GM12874 (cell line): ENCODE data around the gene ORMDL2.

Experiments used
- TF ChIP-seq, protein P1 (sequence below): IDR thresholded peaks from 2 replicates; pipeline ENCODE4 v1.5.1; 2011; ENCODE audit warnings: low read depth, mild to moderate bottlenecking, control low read depth, low read length, moderate library complexity; ENCODE audit not compliant: insufficient read depth

Gene ORMDL2

GRCh38 chr12:55862286-55862685, 44.4 kb downstream of the ORMDL2 start:
- TF ChIP-seq, protein P1, sequence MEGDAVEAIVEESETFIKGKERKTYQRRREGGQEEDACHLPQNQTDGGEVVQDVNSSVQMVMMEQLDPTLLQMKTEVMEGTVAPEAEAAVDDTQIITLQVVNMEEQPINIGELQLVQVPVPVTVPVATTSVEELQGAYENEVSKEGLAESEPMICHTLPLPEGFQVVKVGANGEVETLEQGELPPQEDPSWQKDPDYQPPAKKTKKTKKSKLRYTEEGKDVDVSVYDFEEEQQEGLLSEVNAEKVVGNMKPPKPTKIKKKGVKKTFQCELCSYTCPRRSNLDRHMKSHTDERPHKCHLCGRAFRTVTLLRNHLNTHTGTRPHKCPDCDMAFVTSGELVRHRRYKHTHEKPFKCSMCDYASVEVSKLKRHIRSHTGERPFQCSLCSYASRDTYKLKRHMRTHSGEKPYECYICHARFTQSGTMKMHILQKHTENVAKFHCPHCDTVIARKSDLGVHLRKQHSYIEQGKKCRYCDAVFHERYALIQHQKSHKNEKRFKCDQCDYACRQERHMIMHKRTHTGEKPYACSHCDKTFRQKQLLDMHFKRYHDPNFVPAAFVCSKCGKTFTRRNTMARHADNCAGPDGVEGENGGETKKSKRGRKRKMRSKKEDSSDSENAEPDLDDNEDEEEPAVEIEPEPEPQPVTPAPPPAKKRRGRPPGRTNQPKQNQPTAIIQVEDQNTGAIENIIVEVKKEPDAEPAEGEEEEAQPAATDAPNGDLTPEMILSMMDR = no peak

- TF ChIP-seq, protein P1 = no peak
Measured at GRCh38 chr12:55865327-55865726, 47.5 kb downstream of the ORMDL2 start.
